ENCODE measurements around the gene DCDC2. TPM values are rescaled to one million over a fixed set of nuclear protein-coding genes. Genes with fewer than 3 reads are reported as not detected.
"Not testable (repeated sequence)": the region's sequence is repeated elsewhere in the genome, so short reads cannot be mapped to it uniquely, and the experiment has no call there.

DCDC2 gene
- total and polyA plus RNA-seq, 2 donors (not counting 3 experiments of a cell fraction or from before 2014, with no cell fraction given) = not detected

GRCh38 chr6:24400045-24401039 lies 42.5 kb upstream of the DCDC2 start:
- H3K9me1 ChIP-seq (replicated peaks; ENCODE audit: control insufficient read depth, extremely low read depth, insufficient read depth, low read length); intact Hi-C loops (cut with micrococcal nuclease); H3K4me2 ChIP-seq (ENCODE audit: insufficient read depth, low read length); BruUV-seq (replicated peaks); DNase-seq (ENCODE audit: low read depth, low spot score); dilution Hi-C loops (cut with MboI; ENCODE audit: extremely low pct_ligation_motif_present, low sequenced_read_pairs); H3K9ac ChIP-seq (replicated peaks; ENCODE audit: extremely low read depth, insufficient read depth, low read length); H3K4me3 ChIP-seq (replicated peaks in 1 of 3; ENCODE audit: insufficient read depth in 1 of 3, low read depth in 1 of 3, low read length in 3 of 3); H3K4me1 ChIP-seq (ENCODE audit: control insufficient read depth, extremely low read depth, insufficient read depth, low read length); CTCF ChIA-PET; FAIRE-seq; H3K27ac ChIP-seq (ENCODE audit: insufficient read depth, low read depth, low read length); H4K20me1 ChIP-seq (replicated peaks; ENCODE audit: control insufficient read depth, extremely low read depth, insufficient read depth, low read length); H3K9me3 ChIP-seq (replicated peaks; ENCODE audit: control insufficient read depth, insufficient read depth, low read length); H3K79me2 ChIP-seq (ENCODE audit: control insufficient read depth, insufficient read depth, low read length); POLR2A ChIA-PET; H2AFZ ChIP-seq (ENCODE audit: low read depth, low read length); H3K36me3 ChIP-seq (ENCODE audit: control insufficient read depth in 2 of 2, extremely low read depth in 1 of 2, insufficient read depth in 2 of 2, low read length in 2 of 2): not testable (repeated sequence)
- peaks cover 8 to 14% of the 10 kb centered on the region in 2 experiments for H3K27me3 ChIP-seq (ENCODE audit: control insufficient read depth in 2 of 2, insufficient read depth in 2 of 2, low read length in 2 of 2)
- peak; percentile 57 for TF ChIP-seq EZH2 (IDR thresholded peaks at IDR 0.05; ENCODE audit: borderline replicate concordance, low read depth, low read length, severe bottlenecking)

GRCh38 chr6:24397631-24398030 lies 39.8 kb upstream of the DCDC2 start:
- DNase-seq (ENCODE audit: low read depth, low spot score) (no peak), FAIRE-seq (no peak)
- BruUV-seq (replicated peaks) = no TSS peak
- no peak overlapping the region for H3K9ac ChIP-seq (replicated peaks; ENCODE audit: extremely low read depth, insufficient read depth, low read length)
- H3K27ac ChIP-seq (ENCODE audit: insufficient read depth, low read depth, low read length) = no peak overlapping the region
- dilution Hi-C loops (cut with MboI; ENCODE audit: extremely low pct_ligation_motif_present, low sequenced_read_pairs) (no loop called here), intact Hi-C loops (cut with micrococcal nuclease) (no loop called here)
- TF ChIP-seq GATA2 (IDR thresholded peaks at IDR 0.05; ENCODE audit: insufficient read depth, insufficient read length, low read depth, low read length) (no peak), JUN (IDR thresholded peaks at IDR 0.05; ENCODE audit: borderline replicate concordance, insufficient read depth, insufficient read length, low read depth) (no peak), EZH2 (IDR thresholded peaks at IDR 0.05; ENCODE audit: borderline replicate concordance, low read depth, low read length, severe bottlenecking) (no peak), MYC (IDR thresholded peaks at IDR 0.05; ENCODE audit: low read depth, low read length) (no peak), CTCF (IDR thresholded peaks at IDR 0.05; ENCODE audit: extremely low read depth in 1 of 2, insufficient read depth in 1 of 2, low read depth in 1 of 2, low read length in 2 of 2) (no peak), POLR2A (IDR thresholded peaks at IDR 0.05; ENCODE audit: low read depth, low read length) (no peak), FOS (IDR thresholded peaks at IDR 0.05; ENCODE audit: borderline replicate concordance, insufficient read depth, low read length) (no peak), POLR2AphosphoS5 (IDR thresholded peaks at IDR 0.05; ENCODE audit: insufficient read depth, low read depth, low read length) (no peak)
- H3K4me2 ChIP-seq (ENCODE audit: insufficient read depth, low read length) = no peak overlapping the region
- H2AFZ ChIP-seq (ENCODE audit: low read depth, low read length) = no peak overlapping the region
- H3K9me1 ChIP-seq (replicated peaks; ENCODE audit: control insufficient read depth, extremely low read depth, insufficient read depth, low read length) = no peaks in the 10 kb centered on the region
- peaks cover 8 to 14% of the 10 kb centered on the region in 2 experiments for H3K27me3 ChIP-seq (ENCODE audit: control insufficient read depth in 2 of 2, insufficient read depth in 2 of 2, low read length in 2 of 2)
- no peaks in the 10 kb centered on the region for H3K79me2 ChIP-seq (ENCODE audit: control insufficient read depth, insufficient read depth, low read length)
- POLR2A ChIA-PET = no interaction called here
- H3K4me1 ChIP-seq (ENCODE audit: control insufficient read depth, extremely low read depth, insufficient read depth, low read length) = no peaks in the 10 kb centered on the region
- no peaks in the 10 kb centered on the region for H3K9me3 ChIP-seq (replicated peaks; ENCODE audit: control insufficient read depth, insufficient read depth, low read length)
- no peak overlapping the region for H3K4me3 ChIP-seq (replicated peaks in 1 of 3; ENCODE audit: insufficient read depth in 1 of 3, low read depth in 1 of 3, low read length in 3 of 3)
- no peaks in the 10 kb centered on the region for H3K36me3 ChIP-seq (ENCODE audit: control insufficient read depth in 2 of 2, extremely low read depth in 1 of 2, insufficient read depth in 2 of 2, low read length in 2 of 2)
- H4K20me1 ChIP-seq (replicated peaks; ENCODE audit: control insufficient read depth, extremely low read depth, insufficient read depth, low read length) = no peaks in the 10 kb centered on the region
- CTCF ChIA-PET = no interaction called here
